ENCODE data around the gene ABHD12B.

Gene ABHD12B

DNA sequence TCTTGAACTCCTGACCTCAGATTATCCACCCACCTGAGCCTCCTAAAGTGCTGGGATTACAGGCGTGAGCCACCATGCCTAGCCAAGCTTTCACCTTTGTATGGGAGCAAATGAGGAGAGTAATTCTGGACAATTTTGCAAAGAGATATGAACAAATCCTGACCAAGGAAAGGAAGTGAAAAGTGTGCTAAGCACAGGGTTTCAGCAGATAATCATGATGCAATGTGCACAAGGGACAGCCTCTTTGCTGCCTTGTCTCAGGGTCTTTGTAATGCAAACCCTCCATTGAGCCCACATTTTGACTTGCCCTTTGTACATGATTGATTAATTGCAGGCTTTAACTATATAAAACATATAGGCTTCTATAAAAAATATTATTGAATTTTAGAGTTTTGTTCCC, 81.6 kb downstream of the ABHD12B start:
- TF ChIP-seq, protein P1, sequence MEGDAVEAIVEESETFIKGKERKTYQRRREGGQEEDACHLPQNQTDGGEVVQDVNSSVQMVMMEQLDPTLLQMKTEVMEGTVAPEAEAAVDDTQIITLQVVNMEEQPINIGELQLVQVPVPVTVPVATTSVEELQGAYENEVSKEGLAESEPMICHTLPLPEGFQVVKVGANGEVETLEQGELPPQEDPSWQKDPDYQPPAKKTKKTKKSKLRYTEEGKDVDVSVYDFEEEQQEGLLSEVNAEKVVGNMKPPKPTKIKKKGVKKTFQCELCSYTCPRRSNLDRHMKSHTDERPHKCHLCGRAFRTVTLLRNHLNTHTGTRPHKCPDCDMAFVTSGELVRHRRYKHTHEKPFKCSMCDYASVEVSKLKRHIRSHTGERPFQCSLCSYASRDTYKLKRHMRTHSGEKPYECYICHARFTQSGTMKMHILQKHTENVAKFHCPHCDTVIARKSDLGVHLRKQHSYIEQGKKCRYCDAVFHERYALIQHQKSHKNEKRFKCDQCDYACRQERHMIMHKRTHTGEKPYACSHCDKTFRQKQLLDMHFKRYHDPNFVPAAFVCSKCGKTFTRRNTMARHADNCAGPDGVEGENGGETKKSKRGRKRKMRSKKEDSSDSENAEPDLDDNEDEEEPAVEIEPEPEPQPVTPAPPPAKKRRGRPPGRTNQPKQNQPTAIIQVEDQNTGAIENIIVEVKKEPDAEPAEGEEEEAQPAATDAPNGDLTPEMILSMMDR (IDR thresholded peaks at IDR 0.05): no peak
- H3K4me3 ChIP-seq (ENCODE audit: low read depth in 1 of 2, low read length in 1 of 2): peak overlapping the region; percentile 26 to 38

More for the DNA sequence above, 81.6 kb downstream of the ABHD12B start:
- Histone ChIP-seq H3K9me3 (no peaks in the 10 kb centered on the region), H3K27me3 (no peaks in the 10 kb centered on the region), H3K36me3 (no peaks in the 10 kb centered on the region), H3K4me1 (ENCODE audit: control insufficient read depth in 1 of 2, insufficient read depth in 1 of 2, low read depth in 1 of 2, low read length in 1 of 2) (peaks cover 59 to 61% of the 10 kb centered on the region in 2 experiments), H3K27ac (peak overlapping the region; percentile 79)
